GM21390 (cell line): ENCODE data around the gene BECN2.
"Not testable (repeated sequence)": the region's sequence is repeated elsewhere in the genome, so short reads cannot be mapped to it uniquely, and the experiment has no call there.

ENCODE experiments used
- ATAC-seq: cut with Tn5 transposase; IDR thresholded peaks from one replicate; pipeline ENCODE4 v1.9.1; 2021; ENCODE audit not compliant: unreplicated experiment

Gene BECN2

DNA sequence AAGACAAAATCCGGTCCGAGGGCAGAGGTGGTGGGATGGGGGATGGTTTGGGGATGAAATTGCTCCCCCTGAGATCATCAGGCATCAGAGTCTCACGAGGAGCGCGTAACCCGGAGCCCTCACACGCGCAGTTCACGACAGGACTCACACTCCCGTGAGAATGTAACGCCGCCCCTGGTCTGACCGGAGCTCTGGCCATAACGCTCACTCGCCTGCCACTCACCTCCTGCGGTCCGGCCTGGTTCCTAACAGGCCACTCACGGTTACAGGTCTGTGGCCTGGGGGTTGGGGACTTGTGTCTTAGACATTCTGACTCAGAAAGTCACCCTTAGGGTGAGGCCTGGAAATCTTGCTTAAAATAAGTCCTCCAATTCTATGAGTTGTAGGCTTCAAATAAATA is 21.5 kb downstream of the BECN2 start:
- no peak for ATAC-seq

DNA sequence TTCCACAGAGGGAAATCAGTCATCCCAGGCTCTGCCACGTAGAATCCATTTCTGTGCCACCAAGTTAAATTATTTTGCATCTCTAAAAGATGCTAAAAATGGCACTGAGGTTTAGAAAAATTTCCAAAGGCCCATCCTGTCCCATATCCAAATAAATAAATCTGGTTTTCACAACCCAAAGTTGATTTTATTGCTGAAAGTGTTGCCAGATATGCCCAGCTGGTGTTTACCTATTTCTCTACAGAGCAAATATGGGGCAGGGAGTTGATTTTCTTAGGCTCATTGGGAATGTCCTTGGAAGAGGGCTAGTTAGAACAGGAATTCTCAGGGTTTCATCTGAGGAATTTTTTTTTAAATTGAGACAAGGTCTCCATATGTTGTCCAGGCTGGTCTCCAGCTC is 22.4 kb downstream of the BECN2 start:
- no peak for ATAC-seq

DNA sequence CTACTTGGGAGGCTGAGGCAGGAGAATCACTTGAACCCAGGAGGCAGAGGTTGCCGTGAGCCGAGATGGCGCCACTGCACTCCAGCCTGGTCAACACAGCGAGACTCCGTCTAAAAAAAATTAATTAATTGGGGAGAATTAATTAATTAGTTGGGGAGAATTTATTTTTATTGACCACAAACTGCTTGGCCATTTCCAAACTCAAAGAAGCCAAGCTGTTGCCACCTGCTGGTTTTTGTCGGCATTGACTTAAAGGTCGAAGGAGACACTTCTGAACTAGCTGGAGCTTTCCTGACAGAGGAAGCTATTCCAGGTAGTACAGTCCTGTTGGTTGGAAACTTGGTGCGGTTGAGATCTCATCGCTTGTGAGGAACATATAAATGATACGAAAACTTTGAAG is 28.2 kb downstream of the BECN2 start:
- peak; percentile 61 for ATAC-seq

DNA sequence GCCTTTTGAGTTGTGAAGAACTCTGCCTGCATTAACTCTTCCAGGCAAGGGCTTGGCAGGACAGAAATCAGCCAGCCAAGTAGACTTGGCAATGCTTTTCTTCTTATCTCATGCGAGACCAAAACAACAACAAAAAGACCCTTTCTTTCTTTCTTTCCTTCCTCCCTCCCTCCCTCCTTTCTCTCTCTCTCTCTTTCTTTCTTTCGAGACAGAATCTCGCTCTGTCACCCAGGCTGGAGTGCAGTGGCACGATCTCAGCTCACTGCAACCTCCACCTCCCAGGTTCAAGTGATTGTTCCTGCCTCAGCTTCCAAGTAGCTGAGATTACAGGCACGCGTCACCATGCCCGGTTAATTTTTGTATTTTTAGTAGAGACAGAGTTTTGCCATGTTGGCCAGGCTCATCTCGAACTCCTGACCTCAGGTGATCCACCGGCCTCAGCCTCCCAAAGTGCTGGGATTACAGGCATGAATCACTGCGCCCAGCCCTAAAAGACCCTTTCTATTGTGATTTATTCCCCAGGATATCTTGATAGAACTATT is 30.9 kb downstream of the BECN2 start:
- ATAC-seq: not testable (repeated sequence)

DNA sequence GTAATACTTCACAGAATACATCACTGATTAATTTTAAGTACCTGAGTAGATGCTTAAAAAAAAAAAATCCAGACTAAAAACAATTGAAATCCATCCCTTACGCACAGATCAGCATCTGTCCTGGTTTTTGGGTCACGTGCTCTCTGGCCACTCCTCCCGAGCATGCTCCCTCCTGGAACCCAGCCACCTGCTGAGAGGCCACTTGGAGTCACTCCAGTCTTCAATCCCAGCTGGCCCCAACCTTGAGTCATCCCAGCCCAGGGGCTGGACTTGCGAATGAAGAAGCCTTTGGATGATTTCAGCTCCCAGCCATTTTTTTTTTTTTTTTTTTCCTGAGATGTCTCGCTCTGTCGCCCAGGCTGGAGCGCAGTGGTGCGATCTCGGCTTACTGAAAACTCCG is 32.5 kb downstream of the BECN2 start:
- no peak for ATAC-seq

DNA sequence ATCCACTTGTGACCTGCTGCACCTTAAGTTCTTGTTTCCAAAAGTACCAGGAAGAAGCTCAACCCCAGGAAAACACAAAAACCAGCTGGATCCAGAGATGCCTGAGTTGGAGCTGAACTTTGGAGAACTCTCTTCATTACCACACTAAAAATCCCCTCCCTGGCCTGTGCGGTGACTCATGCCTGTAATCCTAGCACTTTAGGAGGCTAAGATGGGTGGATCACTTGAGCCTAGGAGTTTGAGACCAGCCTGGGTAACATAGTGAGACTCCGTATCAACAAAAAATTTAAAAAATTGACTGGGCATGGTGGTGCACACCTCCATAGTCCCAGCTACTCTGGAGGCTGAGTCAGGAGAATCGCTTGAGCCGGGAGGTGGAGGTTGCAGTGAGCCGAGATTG is 35.2 kb downstream of the BECN2 start:
- no peak for ATAC-seq

DNA sequence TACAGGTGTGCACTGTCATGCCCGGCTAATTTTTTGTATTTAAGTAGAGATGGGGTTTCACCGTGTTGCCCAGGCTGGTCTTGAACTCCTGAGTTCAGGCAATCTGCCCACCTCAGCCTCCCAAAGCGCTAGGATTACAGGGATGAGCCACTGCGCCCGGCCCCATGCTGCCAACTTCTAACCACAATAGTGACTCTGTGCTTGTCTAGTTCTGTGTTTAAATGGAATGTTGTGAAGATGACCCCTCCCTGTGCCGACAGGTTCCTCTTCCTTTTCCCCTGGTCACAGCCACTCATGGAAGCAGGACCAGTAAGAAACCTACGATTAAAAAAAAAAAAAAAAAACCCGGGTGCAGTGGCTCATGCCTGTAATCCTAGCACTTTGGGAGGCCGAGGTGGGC is 36.6 kb downstream of the BECN2 start:
- ATAC-seq: no peak

DNA sequence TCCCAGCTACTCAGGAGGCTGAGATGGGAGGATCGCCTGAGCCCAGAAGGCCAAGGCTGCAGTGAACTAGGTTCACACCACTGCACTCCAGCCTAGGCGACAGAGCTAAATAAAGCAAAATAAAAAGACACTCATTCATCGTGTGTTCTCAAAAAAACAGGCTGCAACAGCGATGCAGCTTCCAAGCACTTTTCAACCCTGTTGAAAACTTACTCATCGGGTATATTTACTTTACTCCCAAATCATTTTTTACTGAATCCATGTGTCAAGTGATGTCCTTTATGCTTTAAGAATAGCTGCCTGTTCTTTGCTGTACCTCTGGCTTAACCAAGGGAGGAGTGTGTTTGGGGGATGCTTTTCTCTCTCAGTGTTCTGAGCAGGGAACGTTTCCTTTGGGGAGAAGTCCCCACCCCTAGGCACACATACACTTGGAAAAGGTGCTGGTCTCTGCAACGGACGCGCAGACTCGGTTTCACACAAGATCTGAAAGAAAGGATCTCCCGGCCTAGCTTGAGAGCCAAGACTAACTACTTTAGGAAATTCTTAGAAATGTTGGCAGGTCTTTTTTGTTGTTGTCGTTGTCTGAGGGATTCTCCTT is 39.9 kb downstream of the BECN2 start:
- no peak for ATAC-seq

DNA sequence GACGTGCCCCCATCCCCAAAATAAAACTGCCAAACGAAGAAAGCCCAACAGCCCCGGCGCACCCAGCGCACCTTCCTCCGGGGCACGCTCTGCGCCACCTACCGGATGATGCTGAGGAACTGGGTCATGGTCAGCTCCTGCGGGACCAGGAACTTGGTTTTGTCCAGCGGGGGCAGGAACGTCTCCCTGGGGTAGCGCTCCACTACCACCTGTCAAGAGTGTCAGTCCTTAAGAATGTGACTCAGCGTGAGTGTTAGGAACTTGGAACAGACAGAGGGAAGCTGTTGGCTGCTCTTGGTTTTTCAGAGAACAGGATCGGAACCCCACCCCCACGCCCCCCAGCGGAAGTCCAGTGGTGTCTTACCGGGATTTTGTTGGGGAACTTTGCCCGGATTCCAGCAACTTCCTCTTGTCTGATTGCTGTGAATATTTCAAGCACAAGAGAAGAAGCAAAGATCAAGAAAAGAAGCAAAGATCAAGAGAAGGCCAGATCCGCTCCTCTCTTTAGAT is 40.9 kb downstream of the BECN2 start:
- peak; percentile 76 for ATAC-seq

DNA sequence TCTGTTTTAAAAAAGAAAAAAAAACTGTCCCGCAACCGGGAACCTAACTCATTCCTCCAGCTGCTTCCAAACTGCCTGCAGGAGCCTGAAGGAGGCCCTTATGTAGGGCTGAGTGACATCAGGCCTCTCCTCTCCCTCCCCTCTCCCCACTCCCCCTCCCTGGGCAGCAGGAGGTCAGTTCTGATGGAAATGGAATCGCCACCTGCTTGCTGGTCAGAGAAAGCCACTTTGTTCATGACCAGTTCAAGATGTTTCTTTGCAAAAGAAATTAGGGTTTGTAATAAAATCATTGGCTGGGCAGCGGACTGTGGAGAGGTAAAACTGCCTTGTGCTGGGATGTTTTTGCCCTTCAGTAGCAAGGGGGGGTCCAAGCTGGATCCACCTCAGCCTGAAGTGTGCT is 41.5 kb downstream of the BECN2 start, which contains the start of gene MAP1LC3C:
MAP1LC3C (minus strand) TSS at position 73 of the 400 bp plus-strand sequence. CDS start 90 bp downstream, outside the sequence.
- no peak for ATAC-seq

DNA sequence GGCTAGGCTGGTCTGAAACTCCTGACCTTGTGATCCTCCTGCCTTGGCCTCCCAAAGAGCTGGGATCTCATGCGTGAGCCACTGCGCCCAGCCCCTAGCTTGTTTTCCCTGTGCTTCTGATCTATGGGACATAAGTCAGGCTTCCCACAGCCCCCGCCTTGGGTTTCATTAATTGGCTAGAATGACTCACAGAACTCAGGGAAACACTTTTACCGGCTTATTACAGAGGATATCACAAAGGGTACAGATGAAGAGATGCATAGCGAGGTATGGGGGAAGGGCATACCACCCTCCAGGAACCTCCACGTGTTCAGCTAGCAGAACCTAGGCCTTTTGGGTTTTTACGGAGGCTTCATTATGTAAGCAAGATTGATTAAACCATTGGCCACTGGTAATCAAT is 42.9 kb downstream of the BECN2 start:
- no peak for ATAC-seq

DNA sequence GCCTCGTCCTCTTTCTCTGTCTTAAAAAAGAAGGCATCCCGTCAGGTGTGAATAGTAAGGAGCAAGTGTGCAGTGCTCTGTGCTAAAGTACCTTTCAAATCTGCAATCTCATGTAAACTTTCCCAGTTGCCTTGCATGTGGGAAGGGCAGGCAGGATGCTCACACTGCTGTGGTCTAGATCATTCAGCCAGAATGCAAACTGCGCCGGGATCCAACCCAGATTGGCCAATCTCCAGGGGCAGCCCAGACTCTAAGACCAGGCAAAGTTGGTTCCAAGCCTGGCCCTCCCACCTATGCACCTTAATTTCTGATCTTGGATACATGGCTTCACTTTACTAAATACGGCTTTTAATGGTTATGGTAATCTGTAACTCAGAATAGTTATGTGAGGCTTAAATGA is 44.5 kb downstream of the BECN2 start:
- ATAC-seq: no peak

DNA sequence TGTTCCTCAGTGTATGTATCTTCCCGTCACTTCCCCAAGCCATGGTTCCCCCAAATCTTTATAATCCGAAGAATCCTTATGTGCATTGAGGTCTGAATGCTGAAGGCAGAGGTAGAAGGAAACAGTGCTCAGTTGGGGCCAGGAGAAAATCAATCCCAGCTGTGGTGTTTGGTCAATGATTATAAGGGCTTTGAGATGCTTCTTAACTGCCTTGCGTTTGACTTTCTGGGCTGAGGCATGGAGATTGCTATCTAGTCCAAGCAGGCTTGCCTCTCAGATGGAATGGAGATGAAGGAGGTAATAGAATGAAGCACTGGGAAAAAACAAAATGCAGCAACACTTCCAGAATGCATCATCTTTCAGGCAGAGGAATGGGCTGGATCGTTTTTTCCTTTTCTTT is 44.9 kb downstream of the BECN2 start:
- no peak for ATAC-seq

DNA sequence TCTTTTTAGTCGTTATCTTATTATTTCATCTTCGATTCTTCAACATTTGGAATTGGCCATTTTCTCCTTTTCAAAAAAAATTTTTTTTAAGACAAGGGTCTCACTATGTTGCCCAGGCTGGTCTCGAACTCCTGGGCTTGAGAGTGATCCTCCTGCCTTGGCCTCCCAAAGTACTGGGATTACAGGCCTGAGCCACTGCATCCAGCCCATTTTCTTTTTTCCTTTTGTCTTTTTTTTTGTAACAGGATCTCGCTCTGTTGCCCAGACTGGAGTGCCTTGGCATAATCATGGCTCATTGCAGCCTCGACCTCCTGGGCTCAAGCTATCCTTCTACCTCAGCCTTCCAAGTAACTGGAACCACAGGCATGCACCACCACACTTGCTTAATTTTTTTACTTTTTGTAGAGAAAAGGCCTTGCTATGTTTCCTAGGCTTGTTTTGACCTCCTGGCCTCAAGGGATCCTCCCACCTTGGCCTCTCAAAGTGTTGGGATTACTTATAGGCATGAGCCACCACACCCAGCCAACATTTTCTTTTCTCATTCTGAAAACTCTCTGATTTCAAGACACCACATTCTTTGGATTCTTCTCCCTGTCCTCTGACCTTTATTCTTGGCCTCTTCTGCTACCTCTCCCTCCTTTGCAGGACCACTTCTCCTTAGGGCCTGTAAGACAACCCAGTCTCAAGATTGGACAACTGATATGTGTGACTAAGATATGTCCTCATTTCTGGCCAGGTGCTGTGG is 47.4 kb downstream of the BECN2 start:
- no peak for ATAC-seq

DNA sequence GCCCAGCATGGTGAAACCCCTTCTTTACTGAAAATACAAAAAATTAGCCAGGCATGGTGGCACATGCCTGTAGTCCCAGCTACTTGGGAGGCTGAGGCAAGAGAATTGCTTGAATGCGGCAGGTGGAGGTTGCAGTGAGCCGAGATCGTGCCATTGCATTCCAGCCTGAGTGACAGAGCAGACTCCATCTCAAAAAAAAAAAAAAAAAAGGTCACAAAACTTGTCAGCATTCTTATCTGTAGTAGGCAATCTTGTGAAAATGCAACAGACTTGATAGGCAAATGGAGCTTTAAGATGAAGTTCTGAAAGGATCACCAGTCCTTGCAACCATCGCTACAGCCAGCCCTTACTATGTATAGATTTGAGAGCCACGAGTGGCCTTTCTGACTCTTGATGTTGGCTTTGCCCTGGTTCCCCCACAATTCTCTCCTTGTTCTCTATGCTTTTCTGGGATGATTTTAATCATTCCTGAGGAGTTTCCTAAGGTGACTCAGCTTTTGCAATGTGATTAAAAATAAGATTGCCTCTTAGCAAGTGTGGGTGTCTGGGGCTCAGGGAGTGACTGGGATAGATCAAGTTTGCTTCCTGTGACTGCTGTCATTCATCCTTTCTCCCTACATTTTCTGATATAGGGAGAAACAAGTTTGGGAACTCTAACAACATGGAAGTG is 48.4 kb downstream of the BECN2 start:
- no peak for ATAC-seq

DNA sequence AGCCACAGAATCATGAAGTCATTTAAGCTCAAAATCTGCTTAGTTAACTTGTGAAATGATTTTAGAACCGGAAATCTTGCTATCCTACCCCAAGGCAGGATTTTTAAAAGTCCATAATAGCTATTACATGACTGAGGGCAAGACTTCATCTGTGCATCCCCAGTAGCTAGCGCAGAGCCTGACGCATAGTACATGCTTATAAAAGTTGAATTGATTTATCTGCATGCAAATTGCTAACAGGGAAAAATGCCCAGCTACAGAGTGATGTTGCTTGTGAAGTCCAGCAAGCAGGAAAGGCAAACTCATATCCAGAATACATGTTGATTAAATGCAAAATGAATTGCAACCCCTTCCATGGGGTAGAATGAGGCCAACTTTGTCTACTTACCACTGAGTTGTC is 49.4 kb downstream of the BECN2 start:
- ATAC-seq: no peak
